HG02870 (cell line): ENCODE measurements around the gene SURF6.

Experiments
- ATAC-seq: cut with Tn5 transposase; IDR thresholded peaks from one replicate; pipeline ENCODE4 v1.9.1; 2021; ENCODE audit warnings: mild to moderate bottlenecking, moderate library complexity; ENCODE audit not compliant: unreplicated experiment

The SURF6 gene

GRCh38 chr9:133368249-133368881 lies 32.4 kb upstream of the SURF6 start:
- no peak for ATAC-seq

GRCh38 chr9:133367778-133368177 lies 31.8 kb upstream of the SURF6 start:
- no peak for ATAC-seq

GRCh38 chr9:133367221-133367620 lies 31.2 kb upstream of the SURF6 start:
- ATAC-seq, result no peak

- no peak for ATAC-seq
Measured at GRCh38 chr9:133366435-133366834, 30.4 kb upstream of the SURF6 start.

- ATAC-seq, result no peak
Measured at GRCh38 chr9:133362359-133363044, 26.5 kb upstream of the SURF6 start.

- ATAC-seq, result no peak
Measured at GRCh38 chr9:133361507-133362092, 25.6 kb upstream of the SURF6 start.

- ATAC-seq, result no peak
Measured at GRCh38 chr9:133360400-133361393, 24.7 kb upstream of the SURF6 start.

- ATAC-seq, result no peak
Measured at GRCh38 chr9:133359399-133360175, 23.6 kb upstream of the SURF6 start.

- no peak for ATAC-seq
Measured at GRCh38 chr9:133357656-133358055, 21.7 kb upstream of the SURF6 start.

- ATAC-seq, result peak; percentile 40
Measured at GRCh38 chr9:133356391-133357091, 20.6 kb upstream of the SURF6 start, which contains the start of the genes SURF1 and SURF2. TSS of gene SURF1 (minus strand) at chr9:133356487. CDS start at chr9:133356453, 34 bp downstream. TSS of gene SURF2 (plus strand) at chr9:133356550. CDS start at chr9:133356593, 43 bp downstream.

GRCh38 chr9:133355881-133356357 lies 19.9 kb upstream of the SURF6 start:
- peak; percentile 9 for ATAC-seq

- ATAC-seq, result no peak
Measured at GRCh38 chr9:133354766-133355165, 18.8 kb upstream of the SURF6 start.

- no peak for ATAC-seq
Measured at GRCh38 chr9:133353548-133353947, 17.6 kb upstream of the SURF6 start.

GRCh38 chr9:133352635-133353340 lies 16.8 kb upstream of the SURF6 start:
- no peak for ATAC-seq

GRCh38 chr9:133351908-133352634 lies 16.1 kb upstream of the SURF6 start:
- no peak for ATAC-seq

GRCh38 chr9:133351526-133351907 lies 15.5 kb upstream of the SURF6 start:
- ATAC-seq, result no peak

- no peak for ATAC-seq
Measured at GRCh38 chr9:133349965-133350616, 14.1 kb upstream of the SURF6 start.
